HL-60 (cell line): ENCODE results near the gene FREM1.

Source experiments
- CTCF ChIP-seq: IDR thresholded peaks from one replicate; pipeline ENCODE4 v1.5.1; 2011; ENCODE audit warnings: low read length, control low read depth, inconsistent platforms; ENCODE audit not compliant: insufficient read depth
- GABPA ChIP-seq: IDR thresholded peaks from 2 replicates; pipeline ENCODE4 v1.6.1; 2012; ENCODE audit warnings: low read depth
- POLR2AphosphoS5 ChIP-seq: IDR thresholded peaks from 2 replicates; pipeline ENCODE4 v1.6.1; 2012; ENCODE audit warnings: low read depth
- SPI1 ChIP-seq: IDR thresholded peaks from 2 replicates; pipeline ENCODE4 v1.6.1; 2012; ENCODE audit warnings: low read depth, mild to moderate bottlenecking, borderline replicate concordance
- TF ChIP-seq, protein P1 (sequence below): IDR thresholded peaks from 2 replicates; pipeline ENCODE4 v1.6.1; 2012; ENCODE audit warnings: low read depth; ENCODE audit not compliant: insufficient replicate concordance

DNA sequence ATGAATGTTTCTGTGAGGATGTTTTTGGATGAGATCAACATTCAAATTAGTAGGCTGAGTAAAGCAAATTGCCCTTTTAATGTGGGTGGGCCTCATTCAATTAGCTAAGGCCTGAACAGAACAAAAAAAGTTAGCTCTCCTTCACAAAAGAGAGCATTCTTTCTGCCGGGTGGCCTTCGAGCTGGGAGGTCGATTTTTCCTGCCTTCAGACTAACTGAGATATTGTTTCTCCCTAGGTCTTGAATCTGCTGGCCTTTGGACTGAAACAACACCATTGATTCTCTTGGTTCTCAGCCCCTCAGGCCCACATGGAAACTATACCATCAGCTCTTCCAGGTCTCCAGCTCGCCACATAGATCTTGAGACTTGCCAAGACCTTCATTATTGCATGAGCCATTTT, 29.1 kb upstream of the FREM1 start:
- TF ChIP-seq CTCF (no peak), GABPA (no peak), POLR2AphosphoS5 (no peak), SPI1 (no peak)
- TF ChIP-seq, protein P1, sequence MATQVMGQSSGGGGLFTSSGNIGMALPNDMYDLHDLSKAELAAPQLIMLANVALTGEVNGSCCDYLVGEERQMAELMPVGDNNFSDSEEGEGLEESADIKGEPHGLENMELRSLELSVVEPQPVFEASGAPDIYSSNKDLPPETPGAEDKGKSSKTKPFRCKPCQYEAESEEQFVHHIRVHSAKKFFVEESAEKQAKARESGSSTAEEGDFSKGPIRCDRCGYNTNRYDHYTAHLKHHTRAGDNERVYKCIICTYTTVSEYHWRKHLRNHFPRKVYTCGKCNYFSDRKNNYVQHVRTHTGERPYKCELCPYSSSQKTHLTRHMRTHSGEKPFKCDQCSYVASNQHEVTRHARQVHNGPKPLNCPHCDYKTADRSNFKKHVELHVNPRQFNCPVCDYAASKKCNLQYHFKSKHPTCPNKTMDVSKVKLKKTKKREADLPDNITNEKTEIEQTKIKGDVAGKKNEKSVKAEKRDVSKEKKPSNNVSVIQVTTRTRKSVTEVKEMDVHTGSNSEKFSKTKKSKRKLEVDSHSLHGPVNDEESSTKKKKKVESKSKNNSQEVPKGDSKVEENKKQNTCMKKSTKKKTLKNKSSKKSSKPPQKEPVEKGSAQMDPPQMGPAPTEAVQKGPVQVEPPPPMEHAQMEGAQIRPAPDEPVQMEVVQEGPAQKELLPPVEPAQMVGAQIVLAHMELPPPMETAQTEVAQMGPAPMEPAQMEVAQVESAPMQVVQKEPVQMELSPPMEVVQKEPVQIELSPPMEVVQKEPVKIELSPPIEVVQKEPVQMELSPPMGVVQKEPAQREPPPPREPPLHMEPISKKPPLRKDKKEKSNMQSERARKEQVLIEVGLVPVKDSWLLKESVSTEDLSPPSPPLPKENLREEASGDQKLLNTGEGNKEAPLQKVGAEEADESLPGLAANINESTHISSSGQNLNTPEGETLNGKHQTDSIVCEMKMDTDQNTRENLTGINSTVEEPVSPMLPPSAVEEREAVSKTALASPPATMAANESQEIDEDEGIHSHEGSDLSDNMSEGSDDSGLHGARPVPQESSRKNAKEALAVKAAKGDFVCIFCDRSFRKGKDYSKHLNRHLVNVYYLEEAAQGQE, result no peak
